Neutrophil (primary cell): Measurements from ENCODE around the gene EXOC2.

Experiments used
- H3K27ac ChIP-seq: fragments of 200-600 bp; sonication (generic); 2 replicates; pipeline ENCODE4 v1.5.1; 2016; ENCODE audit warnings: mild to moderate bottlenecking, moderate library complexity
- H3K27me3 ChIP-seq: fragments of 200-600 bp; sonication (generic); 2 replicates; pipeline ENCODE4 v1.6.0; 2016; ENCODE audit warnings: mild to moderate bottlenecking
- H3K36me3 ChIP-seq: fragments of 200-600 bp; sonication (generic); 2 replicates; pipeline ENCODE4 v1.5.1; 2017
- H3K4me1 ChIP-seq, 2 experiments: fragments of 200-600 bp in 1 of 2; sonication (generic) in 1 of 2; 1 replicate in 1 of 2; 2 replicates in 1 of 2; pipeline versions ENCODE4 v1.5.1 to v1.6.1; 2013 to 2016; ENCODE audit warnings: low read depth in 1 of 2, low read length in 1 of 2, mild to moderate bottlenecking in 1 of 2, moderate library complexity in 1 of 2; ENCODE audit not compliant: control insufficient read depth in 1 of 2, insufficient read depth in 1 of 2
- H3K4me3 ChIP-seq, 2 experiments: fragments of 200-600 bp in 1 of 2; sonication (generic) in 1 of 2; 1 replicate in 1 of 2; 2 replicates in 1 of 2; pipeline ENCODE4 v1.5.1; 2013 to 2016; ENCODE audit warnings: low read depth in 1 of 2, low read length in 1 of 2, mild to moderate bottlenecking in 1 of 2, moderate library complexity in 1 of 2
- H3K9me3 ChIP-seq: fragments of 200-600 bp; sonication (generic); 2 replicates; pipeline ENCODE4 v1.5.1; 2016
- TF ChIP-seq, protein P1 (sequence below): fragments of 200-600 bp; sonication (generic); IDR thresholded peaks from 2 replicates; pipeline ENCODE4 v1.5.1; 2016; ENCODE audit warnings: antibody characterized with exemption

Gene EXOC2

DNA sequence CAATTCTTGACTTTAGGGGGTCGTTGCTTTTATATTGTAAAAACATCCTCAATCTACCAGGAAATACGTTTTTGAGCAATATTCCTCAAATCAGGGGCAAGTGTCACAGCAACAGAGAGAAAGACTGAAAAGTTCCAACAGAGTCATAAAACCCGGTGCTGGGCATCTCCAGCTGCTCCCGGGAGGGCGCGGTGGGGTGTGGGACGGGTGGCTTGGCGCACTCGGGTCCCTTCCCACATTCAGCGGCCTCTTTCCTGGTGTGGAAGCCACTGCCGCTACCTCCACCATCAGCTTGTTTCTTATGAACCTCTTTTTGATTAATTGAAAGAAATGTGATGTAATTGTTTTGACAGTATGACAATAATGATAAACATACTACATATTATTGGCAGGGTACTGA lies 203.2 kb downstream of the EXOC2 start:
- H3K27me3 ChIP-seq, result no peaks in the 10 kb centered on the region
- no peaks in the 10 kb centered on the region for H3K4me1 ChIP-seq
- H3K27ac ChIP-seq, result no peak overlapping the region
- TF ChIP-seq, protein P1, sequence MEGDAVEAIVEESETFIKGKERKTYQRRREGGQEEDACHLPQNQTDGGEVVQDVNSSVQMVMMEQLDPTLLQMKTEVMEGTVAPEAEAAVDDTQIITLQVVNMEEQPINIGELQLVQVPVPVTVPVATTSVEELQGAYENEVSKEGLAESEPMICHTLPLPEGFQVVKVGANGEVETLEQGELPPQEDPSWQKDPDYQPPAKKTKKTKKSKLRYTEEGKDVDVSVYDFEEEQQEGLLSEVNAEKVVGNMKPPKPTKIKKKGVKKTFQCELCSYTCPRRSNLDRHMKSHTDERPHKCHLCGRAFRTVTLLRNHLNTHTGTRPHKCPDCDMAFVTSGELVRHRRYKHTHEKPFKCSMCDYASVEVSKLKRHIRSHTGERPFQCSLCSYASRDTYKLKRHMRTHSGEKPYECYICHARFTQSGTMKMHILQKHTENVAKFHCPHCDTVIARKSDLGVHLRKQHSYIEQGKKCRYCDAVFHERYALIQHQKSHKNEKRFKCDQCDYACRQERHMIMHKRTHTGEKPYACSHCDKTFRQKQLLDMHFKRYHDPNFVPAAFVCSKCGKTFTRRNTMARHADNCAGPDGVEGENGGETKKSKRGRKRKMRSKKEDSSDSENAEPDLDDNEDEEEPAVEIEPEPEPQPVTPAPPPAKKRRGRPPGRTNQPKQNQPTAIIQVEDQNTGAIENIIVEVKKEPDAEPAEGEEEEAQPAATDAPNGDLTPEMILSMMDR, result no peak
- no peak overlapping the region for H3K4me3 ChIP-seq
- no peaks in the 10 kb centered on the region for H3K9me3 ChIP-seq
- H3K36me3 ChIP-seq, result peaks cover 58% of the 10 kb centered on the region

- TF ChIP-seq, protein P1, result no peak
- Histone ChIP-seq H3K27ac (no peak overlapping the region), H3K4me1 (no peaks in the 10 kb centered on the region), H3K9me3 (no peaks in the 10 kb centered on the region), H3K36me3 (peaks cover 53% of the 10 kb centered on the region), H3K27me3 (no peaks in the 10 kb centered on the region), H3K4me3 (no peak overlapping the region)
Measured at GRCh38 chr6:489001-489400, 203.9 kb downstream of the EXOC2 start.

GRCh38 chr6:487956-488355 lies 205.0 kb downstream of the EXOC2 start:
- no peaks in the 10 kb centered on the region for H3K4me1 ChIP-seq
- no peaks in the 10 kb centered on the region for H3K9me3 ChIP-seq
- TF ChIP-seq, protein P1, result no peak
- peaks cover 50% of the 10 kb centered on the region for H3K36me3 ChIP-seq
- no peak overlapping the region for H3K4me3 ChIP-seq
- no peaks in the 10 kb centered on the region for H3K27me3 ChIP-seq
- no peak overlapping the region for H3K27ac ChIP-seq

GRCh38 chr6:485655-486170 lies 207.2 kb downstream of the EXOC2 start:
- TF ChIP-seq, protein P1, result no peak
- no peak overlapping the region for H3K4me3 ChIP-seq
- no peaks in the 10 kb centered on the region for H3K4me1 ChIP-seq

DNA sequence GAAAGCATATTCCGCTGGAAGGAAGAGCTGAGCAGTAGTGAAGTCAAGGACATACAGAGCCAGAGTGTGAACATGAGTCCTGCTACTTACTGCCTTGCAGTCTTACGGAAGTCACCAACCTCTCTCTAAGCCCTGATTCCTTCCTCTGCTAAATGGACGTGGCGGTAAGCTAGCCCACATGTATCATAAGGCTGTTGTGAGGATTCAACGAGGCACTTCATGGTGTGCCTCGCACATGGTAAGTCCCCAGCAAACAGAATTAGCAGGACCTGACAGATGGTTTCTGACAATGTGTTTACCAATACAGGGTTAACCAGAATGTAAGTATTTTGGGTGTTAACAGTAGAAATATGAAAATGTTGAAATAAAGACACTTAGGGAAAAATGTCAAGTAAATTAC lies 208.2 kb downstream of the EXOC2 start:
- H3K27ac ChIP-seq, result no peak overlapping the region
- H3K36me3 ChIP-seq, result peaks cover 38% of the 10 kb centered on the region
- TF ChIP-seq, protein P1, result no peak
- H3K4me3 ChIP-seq, result no peak overlapping the region
- no peaks in the 10 kb centered on the region for H3K27me3 ChIP-seq
- no peaks in the 10 kb centered on the region for H3K4me1 ChIP-seq
- H3K9me3 ChIP-seq, result no peaks in the 10 kb centered on the region

More at GRCh38 chr6:485655-486170, 207.2 kb downstream of the EXOC2 start:
- H3K9me3 ChIP-seq, result no peaks in the 10 kb centered on the region
- peaks cover 47% of the 10 kb centered on the region for H3K36me3 ChIP-seq
- no peak overlapping the region for H3K27ac ChIP-seq
- H3K27me3 ChIP-seq, result no peaks in the 10 kb centered on the region
